ENCODE results near the gene TNS4. TPM values are rescaled to one million over a fixed set of nuclear protein-coding genes. Genes with fewer than 3 reads are reported as not detected.

Gene TNS4
- polyA plus RNA-seq, 2 of the 4 experiments (the other 2 are of a cell fraction), result 24.2 to 73.5 TPM

DNA sequence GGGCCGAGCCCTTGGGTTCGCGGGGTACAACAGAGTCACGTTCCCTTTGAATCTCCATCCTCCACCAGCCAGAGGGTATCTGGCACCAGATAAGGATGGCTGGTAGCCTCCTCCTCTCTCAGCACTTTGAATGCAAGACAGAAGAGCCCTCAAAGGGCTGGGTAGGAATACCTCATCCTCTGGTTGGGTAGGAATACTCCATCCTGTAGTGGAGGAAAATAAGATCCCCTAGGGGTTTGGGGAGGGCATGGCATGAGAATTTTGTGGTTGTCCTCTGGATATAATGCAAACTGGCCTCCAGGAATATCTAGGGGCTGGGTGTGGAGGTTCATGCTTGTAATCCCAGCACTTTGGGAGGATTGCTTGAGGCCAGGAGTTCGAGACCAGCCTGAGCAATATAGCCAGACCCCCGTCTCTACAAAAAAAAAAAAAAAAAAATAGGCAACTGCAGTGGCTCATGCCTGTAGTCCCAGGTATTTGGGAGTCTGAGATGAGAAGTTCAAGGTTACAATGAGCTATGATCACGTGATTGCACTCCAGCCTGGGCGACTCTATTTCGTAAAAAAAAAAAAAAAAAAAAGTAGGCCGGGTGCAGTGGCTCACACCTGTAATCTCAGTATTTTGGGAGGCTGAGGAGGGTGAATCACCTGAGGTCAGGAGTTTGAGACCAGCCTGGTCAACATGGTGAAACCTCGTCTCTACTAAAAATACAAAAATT lies 55.5 kb downstream of the TNS4 start (continued):
- TF ChIP-seq, protein P1, sequence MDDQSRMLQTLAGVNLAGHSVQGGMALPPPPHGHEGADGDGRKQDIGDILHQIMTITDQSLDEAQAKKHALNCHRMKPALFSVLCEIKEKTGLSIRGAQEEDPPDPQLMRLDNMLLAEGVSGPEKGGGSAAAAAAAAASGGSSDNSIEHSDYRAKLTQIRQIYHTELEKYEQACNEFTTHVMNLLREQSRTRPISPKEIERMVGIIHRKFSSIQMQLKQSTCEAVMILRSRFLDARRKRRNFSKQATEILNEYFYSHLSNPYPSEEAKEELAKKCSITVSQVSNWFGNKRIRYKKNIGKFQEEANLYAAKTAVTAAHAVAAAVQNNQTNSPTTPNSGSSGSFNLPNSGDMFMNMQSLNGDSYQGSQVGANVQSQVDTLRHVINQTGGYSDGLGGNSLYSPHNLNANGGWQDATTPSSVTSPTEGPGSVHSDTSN (IDR thresholded peaks at IDR 0.05), result no peak
- no peak for TF ChIP-seq POLR2A (IDR thresholded peaks at IDR 0.05; ENCODE audit: low read length)
- no peak for TF ChIP-seq EHMT2 (IDR thresholded peaks at IDR 0.05; ENCODE audit: low read depth)
- TF ChIP-seq ZFP36 (IDR thresholded peaks at IDR 0.05; ENCODE audit: borderline replicate concordance, partially characterized antibody), result no peak
- no peak for TF ChIP-seq HOXB13 (CRISPR knock-in tag; IDR thresholded peaks at IDR 0.05; ENCODE audit: low read depth)
- TF ChIP-seq RCOR1 (IDR thresholded peaks at IDR 0.05; ENCODE audit: low read depth, low read length), result no peak
- TF ChIP-seq KDM5A (IDR thresholded peaks at IDR 0.05), result no peak
- TF ChIP-seq RARB (CRISPR knock-in tag; IDR thresholded peaks at IDR 0.05), result no peak
- no peak for TF ChIP-seq CBX8 (IDR thresholded peaks at IDR 0.05)
- no peak for TF ChIP-seq HOXB5 (CRISPR knock-in tag; IDR thresholded peaks at IDR 0.05)
- no peak for TF ChIP-seq FOSB (CRISPR knock-in tag; IDR thresholded peaks at IDR 0.05)
- TF ChIP-seq, protein P2, sequence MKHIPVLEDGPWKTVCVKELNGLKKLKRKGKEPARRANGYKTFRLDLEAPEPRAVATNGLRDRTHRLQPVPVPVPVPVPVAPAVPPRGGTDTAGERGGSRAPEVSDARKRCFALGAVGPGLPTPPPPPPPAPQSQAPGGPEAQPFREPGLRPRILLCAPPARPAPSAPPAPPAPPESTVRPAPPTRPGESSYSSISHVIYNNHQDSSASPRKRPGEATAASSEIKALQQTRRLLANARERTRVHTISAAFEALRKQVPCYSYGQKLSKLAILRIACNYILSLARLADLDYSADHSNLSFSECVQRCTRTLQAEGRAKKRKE (CRISPR knock-in tag; IDR thresholded peaks at IDR 0.05; ENCODE audit: low read depth), result no peak
- TF ChIP-seq, protein P3, sequence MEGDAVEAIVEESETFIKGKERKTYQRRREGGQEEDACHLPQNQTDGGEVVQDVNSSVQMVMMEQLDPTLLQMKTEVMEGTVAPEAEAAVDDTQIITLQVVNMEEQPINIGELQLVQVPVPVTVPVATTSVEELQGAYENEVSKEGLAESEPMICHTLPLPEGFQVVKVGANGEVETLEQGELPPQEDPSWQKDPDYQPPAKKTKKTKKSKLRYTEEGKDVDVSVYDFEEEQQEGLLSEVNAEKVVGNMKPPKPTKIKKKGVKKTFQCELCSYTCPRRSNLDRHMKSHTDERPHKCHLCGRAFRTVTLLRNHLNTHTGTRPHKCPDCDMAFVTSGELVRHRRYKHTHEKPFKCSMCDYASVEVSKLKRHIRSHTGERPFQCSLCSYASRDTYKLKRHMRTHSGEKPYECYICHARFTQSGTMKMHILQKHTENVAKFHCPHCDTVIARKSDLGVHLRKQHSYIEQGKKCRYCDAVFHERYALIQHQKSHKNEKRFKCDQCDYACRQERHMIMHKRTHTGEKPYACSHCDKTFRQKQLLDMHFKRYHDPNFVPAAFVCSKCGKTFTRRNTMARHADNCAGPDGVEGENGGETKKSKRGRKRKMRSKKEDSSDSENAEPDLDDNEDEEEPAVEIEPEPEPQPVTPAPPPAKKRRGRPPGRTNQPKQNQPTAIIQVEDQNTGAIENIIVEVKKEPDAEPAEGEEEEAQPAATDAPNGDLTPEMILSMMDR (IDR thresholded peaks at IDR 0.05), result no peak
- TF ChIP-seq NPAS2 (CRISPR knock-in tag; IDR thresholded peaks at IDR 0.05; ENCODE audit: borderline replicate concordance), result no peak
- TF ChIP-seq JUN (IDR thresholded peaks at IDR 0.05), result peak in 1 of 2 experiments; percentile 44; a peak in 2 of 5 replicates
- TF ChIP-seq NR3C1 (IDR thresholded peaks at IDR 0.05), result no peak
- no peak for TF ChIP-seq ESRRA (IDR thresholded peaks at IDR 0.05; ENCODE audit: borderline replicate concordance, low read length)
- TF ChIP-seq, protein P4, sequence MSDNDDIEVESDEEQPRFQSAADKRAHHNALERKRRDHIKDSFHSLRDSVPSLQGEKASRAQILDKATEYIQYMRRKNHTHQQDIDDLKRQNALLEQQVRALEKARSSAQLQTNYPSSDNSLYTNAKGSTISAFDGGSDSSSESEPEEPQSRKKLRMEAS (IDR thresholded peaks at IDR 0.05), result 0 out of 2 replicates have a peak, but pooled peaks have one; percentile 33
- no peak for TF ChIP-seq RFX5 (IDR thresholded peaks at IDR 0.05)
- peak; percentile 9; the same call in 1 of the 2 replicates for TF ChIP-seq GATA3 (IDR thresholded peaks at IDR 0.05; ENCODE audit: borderline replicate concordance)

DNA sequence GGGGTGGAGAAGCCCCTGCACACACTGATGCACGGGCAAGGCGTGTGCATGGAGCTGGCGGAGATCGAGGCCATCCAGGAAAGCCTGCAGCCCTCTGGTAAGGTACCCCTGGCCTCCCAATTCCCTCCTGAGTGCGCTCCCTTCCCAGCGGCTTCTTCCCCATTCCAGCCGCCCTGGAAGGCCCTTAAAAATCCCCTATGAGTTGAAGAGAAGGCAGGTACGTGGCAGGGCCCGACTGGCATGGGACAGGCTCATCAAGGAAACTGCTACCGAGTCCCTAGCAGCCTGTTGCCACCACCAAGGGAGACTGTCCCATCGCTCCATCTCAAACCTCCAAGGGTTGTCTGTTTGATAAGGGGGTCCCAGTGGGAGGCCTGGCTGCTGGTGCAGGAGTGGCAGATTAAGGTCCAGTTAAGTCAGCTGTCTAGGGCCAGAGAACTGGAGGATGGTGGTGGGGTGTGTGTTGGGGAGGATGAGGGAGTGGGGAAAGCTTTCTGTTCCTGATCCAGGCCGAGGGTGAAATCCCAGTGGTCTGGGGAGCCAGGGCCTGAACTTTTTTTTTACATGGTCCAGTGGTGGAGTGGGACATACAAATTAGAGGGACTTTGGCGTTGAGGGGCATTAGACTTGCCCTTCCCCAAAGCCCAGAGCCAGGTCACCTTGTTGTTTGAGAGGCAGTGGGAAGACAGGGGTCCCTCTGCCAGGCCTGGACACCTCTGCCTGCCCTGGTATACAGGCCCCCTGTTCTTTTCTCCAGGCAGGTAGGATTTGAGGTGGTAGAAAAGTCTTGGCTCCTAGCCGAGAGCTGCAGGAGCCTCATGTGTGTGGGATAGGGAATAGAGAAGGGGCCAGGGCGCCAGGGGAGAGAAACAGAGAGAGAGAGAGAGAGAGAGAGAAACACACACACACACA lies 57.2 kb downstream of the TNS4 start:
- FAIRE-seq, result no peak
- peak in 1 of 2 experiments; percentile 1; a peak in 3 of 6 replicates for ATAC-seq
- POLR2A ChIA-PET, result interaction anchor here (0.5 to 2.8 kb wide), 20 partner anchors 11 to 485 kb away, joined by 3 to 23 read pairs (median 5); partner anchors contain the start of gene TOP2A
- DNase-seq (ENCODE audit: low read depth in 1 of 2, low spot score in 1 of 2), result peak in 1 of 2 experiments; percentile 52
- peak overlapping the region; percentile 98 for H3K27ac ChIP-seq
- H3K9me3 ChIP-seq, result no peaks in the 10 kb centered on the region
- CTCF ChIA-PET, result interaction anchor here (0.5 to 37.5 kb wide), 22 partner anchors 10 to 204 kb away, joined by 3 to 822 read pairs (median 3); partner anchors contain the start of genes CCR7 and TOP2A
- H3K4me2 ChIP-seq, result peak overlapping the region; percentile 91
- WGBS (ENCODE audit: missing lambda C conversion rate), result under 1% methylated on average over 15 of the region's 15 CpGs
- peaks cover 35% of the 10 kb centered on the region for H3K4me1 ChIP-seq
- peak overlapping the region; percentile 78 for H3K4me3 ChIP-seq
- TF ChIP-seq, protein P5, sequence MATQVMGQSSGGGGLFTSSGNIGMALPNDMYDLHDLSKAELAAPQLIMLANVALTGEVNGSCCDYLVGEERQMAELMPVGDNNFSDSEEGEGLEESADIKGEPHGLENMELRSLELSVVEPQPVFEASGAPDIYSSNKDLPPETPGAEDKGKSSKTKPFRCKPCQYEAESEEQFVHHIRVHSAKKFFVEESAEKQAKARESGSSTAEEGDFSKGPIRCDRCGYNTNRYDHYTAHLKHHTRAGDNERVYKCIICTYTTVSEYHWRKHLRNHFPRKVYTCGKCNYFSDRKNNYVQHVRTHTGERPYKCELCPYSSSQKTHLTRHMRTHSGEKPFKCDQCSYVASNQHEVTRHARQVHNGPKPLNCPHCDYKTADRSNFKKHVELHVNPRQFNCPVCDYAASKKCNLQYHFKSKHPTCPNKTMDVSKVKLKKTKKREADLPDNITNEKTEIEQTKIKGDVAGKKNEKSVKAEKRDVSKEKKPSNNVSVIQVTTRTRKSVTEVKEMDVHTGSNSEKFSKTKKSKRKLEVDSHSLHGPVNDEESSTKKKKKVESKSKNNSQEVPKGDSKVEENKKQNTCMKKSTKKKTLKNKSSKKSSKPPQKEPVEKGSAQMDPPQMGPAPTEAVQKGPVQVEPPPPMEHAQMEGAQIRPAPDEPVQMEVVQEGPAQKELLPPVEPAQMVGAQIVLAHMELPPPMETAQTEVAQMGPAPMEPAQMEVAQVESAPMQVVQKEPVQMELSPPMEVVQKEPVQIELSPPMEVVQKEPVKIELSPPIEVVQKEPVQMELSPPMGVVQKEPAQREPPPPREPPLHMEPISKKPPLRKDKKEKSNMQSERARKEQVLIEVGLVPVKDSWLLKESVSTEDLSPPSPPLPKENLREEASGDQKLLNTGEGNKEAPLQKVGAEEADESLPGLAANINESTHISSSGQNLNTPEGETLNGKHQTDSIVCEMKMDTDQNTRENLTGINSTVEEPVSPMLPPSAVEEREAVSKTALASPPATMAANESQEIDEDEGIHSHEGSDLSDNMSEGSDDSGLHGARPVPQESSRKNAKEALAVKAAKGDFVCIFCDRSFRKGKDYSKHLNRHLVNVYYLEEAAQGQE (IDR thresholded peaks at IDR 0.05), result no peak; the same call in 1 of the 2 replicates
- TF ChIP-seq, protein P6, sequence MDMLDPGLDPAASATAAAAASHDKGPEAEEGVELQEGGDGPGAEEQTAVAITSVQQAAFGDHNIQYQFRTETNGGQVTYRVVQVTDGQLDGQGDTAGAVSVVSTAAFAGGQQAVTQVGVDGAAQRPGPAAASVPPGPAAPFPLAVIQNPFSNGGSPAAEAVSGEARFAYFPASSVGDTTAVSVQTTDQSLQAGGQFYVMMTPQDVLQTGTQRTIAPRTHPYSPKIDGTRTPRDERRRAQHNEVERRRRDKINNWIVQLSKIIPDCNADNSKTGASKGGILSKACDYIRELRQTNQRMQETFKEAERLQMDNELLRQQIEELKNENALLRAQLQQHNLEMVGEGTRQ (IDR thresholded peaks at IDR 0.05), result peak; percentile 1; the same call in 1 of the 2 replicates
- peak; percentile 52 for TF ChIP-seq POLR2A (IDR thresholded peaks at IDR 0.05; ENCODE audit: low read length)
- no peak for TF ChIP-seq RAD21 (conservative IDR thresholded peaks at IDR 0.05 in 1 of 2, IDR thresholded peaks at IDR 0.05 in 1 of 2)
- TF ChIP-seq, protein P7, sequence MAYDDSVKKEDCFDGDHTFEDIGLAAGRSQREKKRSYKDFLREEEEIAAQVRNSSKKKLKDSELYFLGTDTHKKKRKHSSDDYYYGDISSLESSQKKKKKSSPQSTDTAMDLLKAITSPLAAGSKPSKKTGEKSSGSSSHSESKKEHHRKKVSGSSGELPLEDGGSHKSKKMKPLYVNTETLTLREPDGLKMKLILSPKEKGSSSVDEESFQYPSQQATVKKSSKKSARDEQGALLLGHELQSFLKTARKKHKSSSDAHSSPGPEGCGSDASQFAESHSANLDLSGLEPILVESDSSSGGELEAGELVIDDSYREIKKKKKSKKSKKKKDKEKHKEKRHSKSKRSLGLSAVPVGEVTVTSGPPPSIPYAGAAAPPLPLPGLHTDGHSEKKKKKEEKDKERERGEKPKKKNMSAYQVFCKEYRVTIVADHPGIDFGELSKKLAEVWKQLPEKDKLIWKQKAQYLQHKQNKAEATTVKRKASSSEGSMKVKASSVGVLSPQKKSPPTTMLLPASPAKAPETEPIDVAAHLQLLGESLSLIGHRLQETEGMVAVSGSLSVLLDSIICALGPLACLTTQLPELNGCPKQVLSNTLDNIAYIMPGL (CRISPR knock-in tag; IDR thresholded peaks at IDR 0.05; ENCODE audit: borderline replicate concordance), result no peak
- TF ChIP-seq KDM5A (IDR thresholded peaks at IDR 0.05), result no peak
- no peak for TF ChIP-seq HEYL (CRISPR knock-in tag; IDR thresholded peaks at IDR 0.05)
